HG02798 (cell line): Measurements from ENCODE around the gene PDE9A.
"Not testable (repeated sequence)": the region's sequence is repeated elsewhere in the genome, so short reads cannot be mapped to it uniquely, and the experiment has no call there.

Source experiments
- ATAC-seq: cut with Tn5 transposase; IDR thresholded peaks from one replicate; pipeline ENCODE4 v1.9.1; 2021; ENCODE audit warnings: mild to moderate bottlenecking; ENCODE audit not compliant: unreplicated experiment, poor library complexity

The PDE9A gene

GRCh38 chr21:42784896-42785451, 131.6 kb downstream of the PDE9A start:
- no peak for ATAC-seq

DNA sequence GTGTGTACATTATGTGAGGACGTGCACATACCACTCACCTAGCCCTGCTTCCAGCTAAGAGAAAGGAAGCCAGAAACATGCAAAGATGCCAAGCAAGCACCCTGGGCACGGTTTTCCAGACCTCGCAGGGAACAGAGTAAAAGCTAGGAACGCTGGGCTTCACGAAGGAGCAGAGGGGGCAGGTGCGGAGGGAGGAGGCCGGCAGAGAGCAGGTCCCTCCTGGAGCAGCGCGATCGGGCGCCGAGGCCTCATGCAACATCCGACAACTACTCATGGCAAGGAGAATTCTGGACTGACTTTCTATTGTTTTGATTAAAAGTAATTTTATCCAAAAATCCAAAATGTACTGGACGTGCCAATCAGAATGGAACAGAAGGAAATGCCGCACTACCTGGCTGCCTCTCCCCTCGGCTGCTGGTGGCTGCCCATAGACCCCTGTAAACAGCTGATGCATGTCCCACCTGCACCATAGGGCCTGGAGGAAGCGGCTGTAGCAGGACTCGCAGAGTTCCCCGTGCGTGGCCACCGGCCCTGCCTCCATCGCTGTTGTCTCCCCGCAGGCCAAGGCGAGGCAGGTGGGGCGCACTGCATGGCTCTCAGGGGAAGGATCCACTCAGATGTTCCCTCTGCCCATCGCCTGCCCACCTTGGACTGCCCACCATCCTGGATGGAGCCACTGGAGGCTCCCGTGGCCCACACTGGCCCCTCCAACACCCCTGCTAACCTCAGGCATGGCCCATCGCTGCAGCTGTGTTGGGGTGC, 132.4 kb downstream of the PDE9A start:
- no peak for ATAC-seq

DNA sequence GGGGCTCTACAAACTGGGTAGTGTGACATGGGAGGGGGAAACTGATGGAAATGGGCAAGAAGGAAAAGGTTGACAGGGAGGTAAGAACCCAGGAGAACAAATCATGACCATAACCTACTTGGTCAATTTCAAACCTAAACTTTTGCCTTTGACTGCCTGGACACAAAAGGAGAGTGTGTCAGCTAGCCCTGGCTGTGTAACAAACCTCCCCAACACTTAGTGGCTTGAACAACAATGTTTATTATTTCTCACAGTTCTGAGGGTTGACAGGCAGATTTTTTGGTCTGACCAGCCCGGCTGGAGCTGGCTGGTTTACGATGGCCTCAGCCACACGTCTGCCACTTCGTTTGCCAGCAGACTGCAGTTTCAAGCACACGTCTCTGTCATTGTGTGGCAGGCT, 133.5 kb downstream of the PDE9A start:
- no peak for ATAC-seq

DNA sequence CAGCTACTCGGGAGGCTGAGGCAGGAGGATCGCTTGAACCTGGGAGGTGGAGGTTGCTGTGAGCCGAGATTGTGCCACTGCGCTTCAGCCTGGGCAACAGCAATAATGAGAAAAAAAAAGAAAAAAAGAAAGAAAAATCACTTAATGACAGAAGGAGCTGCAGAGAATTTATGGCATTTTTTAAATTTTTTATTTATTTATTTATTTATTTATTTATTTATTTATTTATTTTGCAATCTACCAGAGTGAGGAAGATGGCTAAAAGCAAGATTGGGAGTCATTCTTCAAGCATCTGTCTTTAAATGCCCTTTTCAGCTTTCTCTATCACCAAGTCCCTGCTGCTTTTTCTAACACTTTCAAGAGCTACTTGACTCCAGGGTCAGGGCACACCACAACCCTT, 134.2 kb downstream of the PDE9A start:
- no peak for ATAC-seq

- no peak for ATAC-seq
Observed at GRCh38 chr21:42790520-42791065, 137.2 kb downstream of the PDE9A start.

DNA sequence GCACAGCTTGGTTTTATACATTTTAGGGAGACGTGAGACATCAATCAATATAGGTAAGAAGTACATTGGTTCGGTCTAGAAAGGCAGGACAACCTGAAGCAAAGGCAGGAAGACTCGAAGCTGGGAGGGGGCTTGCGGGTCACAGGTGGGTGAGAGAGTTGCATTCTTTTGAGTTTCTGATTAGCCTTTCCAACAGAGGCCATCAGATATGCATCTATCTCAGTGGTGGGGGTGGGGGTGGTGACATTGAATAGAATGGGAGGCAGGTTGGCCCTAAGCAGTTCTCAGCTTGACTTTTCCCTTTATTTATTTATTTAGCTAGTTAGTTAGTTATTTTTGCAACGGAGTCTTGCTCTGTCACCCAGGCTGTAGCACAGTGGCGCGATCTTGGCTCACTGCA, 140.4 kb downstream of the PDE9A start:
- ATAC-seq = no peak

GRCh38 chr21:42794551-42794950, 141.1 kb downstream of the PDE9A start:
- ATAC-seq = no peak

DNA sequence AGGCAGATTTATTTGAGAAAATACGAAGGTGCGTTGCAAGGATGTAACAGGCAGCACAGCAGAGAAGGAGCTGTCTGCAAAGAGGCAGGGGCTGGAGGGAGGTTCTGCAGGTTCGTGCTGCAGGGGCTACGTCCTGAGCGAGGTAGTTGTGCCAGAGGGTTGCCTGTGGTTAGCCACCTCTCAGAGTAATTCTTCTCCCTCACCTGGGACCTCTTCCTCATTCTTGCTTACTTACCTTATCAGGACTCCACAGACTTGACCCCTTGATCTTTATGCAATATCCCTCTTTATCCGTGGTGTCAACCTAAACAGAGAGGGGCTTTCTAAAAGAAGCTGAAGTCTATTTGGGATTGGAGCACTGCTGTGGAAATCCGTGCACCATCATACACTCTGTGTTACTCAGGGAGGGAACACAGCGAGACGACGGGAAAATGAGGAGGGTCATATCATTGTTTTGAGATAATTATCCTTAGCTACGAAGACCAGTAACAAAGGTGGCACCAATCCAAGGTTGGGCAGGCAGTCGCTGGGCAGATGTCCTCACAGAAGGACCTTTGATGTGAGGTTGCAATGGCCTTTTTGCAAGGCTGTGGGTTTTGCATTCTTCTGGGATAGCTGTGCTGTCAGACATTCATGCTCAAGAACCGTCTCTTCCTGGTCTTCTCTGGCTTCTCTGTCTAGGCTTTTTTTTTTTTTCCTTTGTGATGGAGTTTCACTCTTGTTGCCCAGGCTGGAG, 143.1 kb downstream of the PDE9A start:
- no peak for ATAC-seq

DNA sequence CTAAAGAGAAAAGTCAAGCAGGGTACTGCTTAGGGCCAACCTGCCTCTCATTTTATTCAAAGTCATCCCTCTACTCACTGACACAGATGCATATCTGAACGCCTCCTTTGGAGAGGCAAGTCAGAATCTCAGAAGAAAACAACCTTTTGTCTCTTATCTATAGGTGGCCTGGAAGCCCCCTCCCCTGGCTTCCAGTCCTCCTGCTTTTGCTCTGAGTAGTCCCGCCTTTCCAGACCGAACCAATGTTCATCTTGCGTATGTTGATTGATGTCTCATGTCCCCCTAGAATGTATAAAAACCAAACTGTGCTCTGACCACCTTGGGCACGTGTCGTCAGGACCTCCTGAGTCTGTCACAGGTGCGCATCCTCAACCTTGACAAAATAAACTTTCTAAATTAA, 144.1 kb downstream of the PDE9A start:
- no peak for ATAC-seq

DNA sequence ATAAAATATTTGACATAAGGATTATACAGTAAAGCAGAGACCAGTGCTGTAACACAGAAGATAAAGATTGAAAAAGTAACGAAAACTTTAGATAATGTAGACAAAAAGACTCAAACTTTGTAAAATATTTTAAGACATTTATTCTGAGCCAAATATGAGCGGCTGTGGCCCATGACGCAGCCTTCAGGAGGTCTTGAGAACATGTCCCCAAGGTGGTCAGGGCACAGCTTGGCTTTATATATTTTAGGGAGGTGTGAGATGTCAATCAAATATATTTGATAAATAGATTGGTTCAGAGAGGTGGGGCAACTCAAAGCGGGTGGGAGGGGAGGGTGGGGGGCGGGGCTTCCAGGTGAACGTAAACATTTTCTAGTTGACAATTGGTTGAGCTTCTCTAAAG, 144.7 kb downstream of the PDE9A start:
- ATAC-seq = no peak

DNA sequence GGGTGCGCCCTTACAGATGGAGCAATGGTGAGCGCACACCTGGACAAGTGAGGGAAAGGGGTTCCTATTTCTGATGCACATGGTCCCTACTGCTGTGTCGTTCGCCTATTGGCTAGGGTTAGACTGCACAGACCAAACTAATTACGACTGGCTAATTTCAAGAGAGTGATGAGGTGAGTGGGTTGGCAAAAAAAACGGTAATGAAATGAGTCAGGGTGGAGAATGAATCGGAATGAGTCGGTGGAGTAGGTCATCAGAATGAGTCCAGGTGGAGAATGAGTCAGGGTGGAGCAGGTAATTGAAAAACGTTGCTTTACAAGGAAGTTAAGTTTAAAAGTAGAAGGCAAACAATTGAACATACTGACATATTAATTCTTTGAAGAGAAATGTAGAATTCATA, 146.1 kb downstream of the PDE9A start:
- no peak for ATAC-seq

GRCh38 chr21:42799948-42800347, 146.5 kb downstream of the PDE9A start:
- ATAC-seq = no peak

- not testable (repeated sequence) for ATAC-seq
Observed at GRCh38 chr21:42801616-42802015, 148.2 kb downstream of the PDE9A start.

- ATAC-seq = no peak
Observed at GRCh38 chr21:42806509-42807140, 153.2 kb downstream of the PDE9A start.

DNA sequence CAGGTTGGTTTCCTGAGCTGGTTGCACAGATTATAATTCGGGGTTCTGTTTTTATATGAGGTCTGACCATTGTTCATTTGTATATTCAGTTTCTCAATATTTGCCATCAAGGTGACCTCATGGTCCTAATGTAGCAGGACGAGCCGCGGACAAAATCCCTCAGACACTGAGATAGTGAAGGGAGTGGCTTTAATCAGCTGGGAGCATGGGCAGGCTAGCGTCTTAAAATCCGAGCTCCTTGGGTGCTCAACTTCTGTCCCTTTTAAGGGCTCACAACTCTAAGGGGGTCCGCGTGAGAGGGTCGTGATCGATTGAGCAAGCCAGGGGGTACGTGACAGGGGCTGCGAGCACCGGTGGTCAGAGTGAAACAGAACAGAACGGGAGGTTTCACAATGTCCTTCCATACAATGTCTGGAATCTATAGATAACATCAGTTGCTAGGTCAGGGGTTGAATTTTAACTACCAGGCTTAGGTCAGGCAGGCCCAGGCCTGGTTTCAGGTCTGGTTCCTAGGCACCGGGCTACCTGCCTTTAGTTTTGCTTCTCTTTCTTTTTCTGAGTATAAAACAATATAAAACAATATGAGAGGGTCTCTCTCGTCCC, 154.0 kb downstream of the PDE9A start:
- ATAC-seq = not testable (repeated sequence)

GRCh38 chr21:42807938-42808613, 154.7 kb downstream of the PDE9A start:
- ATAC-seq = no peak

- ATAC-seq = no peak
Observed at GRCh38 chr21:42809171-42809570, 155.8 kb downstream of the PDE9A start.

DNA sequence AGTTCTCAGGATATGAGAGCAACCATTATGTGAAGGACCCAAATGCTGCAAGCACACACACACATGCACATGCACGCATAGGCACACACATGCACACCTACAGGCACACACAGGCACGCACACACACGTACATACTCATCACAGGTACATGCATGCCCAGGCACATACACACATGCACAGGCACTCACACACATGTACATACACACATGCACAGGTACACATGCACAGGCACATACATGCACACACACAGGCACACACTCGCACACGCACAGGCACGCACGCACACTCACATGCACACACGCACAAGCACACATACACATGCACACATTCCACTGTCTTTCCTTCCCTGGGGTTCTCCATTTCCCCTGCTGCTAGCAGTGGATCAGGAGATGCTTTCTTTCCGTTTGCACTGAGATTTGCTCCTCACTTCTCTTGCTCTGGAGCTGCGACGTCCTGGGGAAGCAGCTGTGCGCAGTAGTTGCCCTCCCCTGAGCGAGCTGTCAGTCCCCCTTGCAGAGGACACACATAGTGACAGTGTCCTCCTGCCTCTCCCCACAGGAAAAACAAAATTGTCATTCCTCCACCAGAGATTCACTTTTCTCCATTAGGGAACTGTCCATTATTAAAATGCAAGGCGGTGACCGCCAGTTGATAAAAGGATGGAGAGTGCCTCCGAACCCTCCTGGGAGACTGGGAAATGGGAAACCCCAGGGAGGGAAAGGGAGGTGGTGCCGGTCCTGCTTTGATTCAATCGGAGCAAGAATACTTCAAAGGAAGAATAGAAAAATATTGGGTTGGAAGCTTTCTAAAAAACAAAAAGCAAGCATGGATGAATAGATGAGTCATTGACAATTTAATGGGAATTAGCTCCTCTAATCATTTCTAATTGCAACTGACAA, 156.4 kb downstream of the PDE9A start:
- ATAC-seq = no peak

DNA sequence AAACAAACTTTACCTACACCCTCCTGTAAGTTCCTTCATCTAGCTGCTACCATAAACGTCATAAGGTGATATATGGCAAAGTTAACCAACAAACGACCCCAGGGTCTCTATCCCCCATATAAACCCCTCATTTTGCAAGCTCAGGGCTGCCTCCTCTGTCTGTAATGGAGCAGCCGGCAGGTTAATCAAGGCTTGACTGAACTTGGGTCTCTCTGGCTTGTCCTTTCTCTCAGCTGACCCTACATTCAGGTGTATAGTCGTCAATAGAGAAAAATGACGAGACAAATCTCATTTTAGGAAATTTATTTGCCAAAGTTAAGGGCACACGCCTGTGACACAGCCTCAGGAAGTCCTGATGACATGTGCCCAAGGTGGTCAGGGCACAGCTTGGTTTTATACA, 158.5 kb downstream of the PDE9A start:
- ATAC-seq = no peak
